Activated T-cell treated with anti-CD3 and anti-CD28 coated beads, Interleukin-2, amount 50 U/mL, for 72 hours (primary cell): ENCODE data around the gene S100A1. TPM values are rescaled to one million over a fixed set of nuclear protein-coding genes. Genes with fewer than 3 reads are reported as not detected.
A peak's percentile ranks its signal among the peaks of the same experiment; 100 is the strongest.
"Not testable (repeated sequence)": the region's sequence is repeated elsewhere in the genome, so short reads cannot be mapped to it uniquely, and the experiment has no call there.

Experiments used
- ATAC-seq, 2 donors: fragments of 150-1000 bp; cut with Tn5 transposase; replicated peaks in 1 of 2; 2 replicates each; pipeline ENCODE4 v1.10.0; 2021; ENCODE audit warnings: moderate library complexity in 2 of 2, mild to moderate bottlenecking in 1 of 2
- DNase-seq, 2 donors: peaks; one replicate each; pipeline ENCODE4 v3.0.0; 2021 to 2022; ENCODE audit warnings: mixed read lengths in 1 of 2
- H3K27ac Mint-ChIP-seq: one replicate; pipeline ENCODE4 v1.8.0; 2022; ENCODE audit warnings: mild to moderate bottlenecking, moderate library complexity, mixed read lengths
- H3K27me3 Mint-ChIP-seq: one replicate; pipeline ENCODE4 v1.8.0; 2022; ENCODE audit warnings: low read depth, mixed read lengths
- H3K36me3 Mint-ChIP-seq, 2 donors: one replicate each; pipeline ENCODE4 v1.8.0; 2022; ENCODE audit warnings: mixed read lengths in 2 of 2, mild to moderate bottlenecking in 1 of 2; ENCODE audit not compliant: insufficient read depth in 2 of 2
- H3K4me1 Mint-ChIP-seq: one replicate; pipeline ENCODE4 v1.8.0; 2022; ENCODE audit warnings: low read depth, mixed read lengths
- H3K4me3 Mint-ChIP-seq, 2 donors: one replicate each; pipeline ENCODE4 v1.8.0; 2022; ENCODE audit warnings: mild to moderate bottlenecking in 2 of 2, mixed read lengths in 2 of 2, moderate library complexity in 2 of 2
- H3K9me3 Mint-ChIP-seq, 2 donors: one replicate each; pipeline ENCODE4 v1.8.0; 2022; ENCODE audit warnings: mixed read lengths in 2 of 2
- total RNA-seq, 2 donors: library from RNA; stranded (reverse); gene quantifications; one replicate each; pipeline ENCODE4 v1.2.3, GENCODE V29; 2022

Gene S100A1
- total RNA-seq, 2 donors from 2014 or later: not detected

DNA sequence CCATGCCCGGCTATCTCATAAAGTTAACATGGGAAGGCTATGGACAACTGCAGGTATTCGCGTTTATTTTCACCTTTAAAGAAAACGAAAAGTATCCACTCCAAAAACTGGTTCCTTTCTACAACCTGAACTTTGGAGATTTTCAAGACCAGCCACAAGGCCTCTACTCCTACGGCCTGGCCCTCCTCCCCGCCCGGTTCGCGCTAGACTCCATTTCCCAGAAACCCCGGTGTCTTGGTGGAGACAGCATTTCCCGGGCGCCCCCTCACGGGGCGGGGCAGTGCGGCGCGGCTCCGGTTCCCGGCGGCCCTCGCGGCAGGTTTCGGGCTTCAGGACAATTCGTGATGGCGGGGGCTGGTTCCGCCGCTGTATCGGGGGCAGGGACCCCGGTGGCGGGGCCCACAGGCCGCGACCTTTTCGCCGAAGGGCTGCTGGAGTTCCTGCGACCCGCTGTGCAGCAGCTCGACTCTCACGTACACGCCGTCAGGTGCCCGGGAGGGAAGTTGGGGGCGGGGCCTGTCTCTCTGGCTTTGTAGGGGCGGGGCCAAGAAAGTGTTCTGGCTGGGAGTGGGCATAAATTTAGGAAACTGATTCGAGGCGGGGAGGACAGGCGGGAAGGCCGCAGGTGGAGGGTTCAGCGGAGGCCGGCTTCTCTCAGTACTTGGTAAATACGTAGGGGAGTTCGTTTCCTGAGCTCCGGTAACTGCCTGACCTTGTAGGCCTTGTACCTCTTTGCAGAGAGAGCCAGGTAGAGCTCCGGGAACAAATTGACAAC, 30.4 kb downstream of the S100A1 start, which contains the start of gene SNAPIN:
Gene SNAPIN (plus strand): TSS at position 304 of the 775 bp plus-strand sequence. CDS start 41 bp downstream, at position 345.
- H3K27ac Mint-ChIP-seq: peak within 1 kb of the TSS; percentile 85
- no peaks in the 10 kb centered on the region for H3K9me3 Mint-ChIP-seq
- no peaks in the 10 kb centered on the region for H3K27me3 Mint-ChIP-seq
- ATAC-seq: peak; percentile 94
- peak; percentile 95 for DNase-seq
- H3K4me1 Mint-ChIP-seq: peaks cover 28% of the 10 kb centered on the region
- H3K36me3 Mint-ChIP-seq: peaks cover 1 to 20% of the 10 kb centered on the region in 2 donors
- H3K4me3 Mint-ChIP-seq: peak within 1 kb of the TSS; percentile 90 to 97

DNA sequence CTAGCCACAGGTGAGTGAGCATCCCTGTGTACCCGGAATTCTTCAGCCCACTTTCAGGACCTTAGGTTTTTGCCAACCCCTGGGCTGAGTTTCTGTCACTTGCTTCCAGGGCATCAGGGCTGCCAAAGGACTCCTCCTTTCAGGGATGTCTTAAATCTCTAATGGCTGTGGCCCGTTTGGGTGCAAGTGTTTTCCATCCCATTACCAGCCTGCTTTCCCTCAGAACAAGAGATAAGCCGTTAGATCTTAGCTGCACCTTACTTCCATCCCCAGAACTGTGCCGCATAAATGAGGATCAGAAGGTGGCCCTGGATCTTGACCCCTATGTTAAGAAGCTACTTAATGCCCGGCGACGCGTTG, 30.9 kb downstream of the S100A1 start:
- no peak for ATAC-seq
- peaks cover 1 to 22% of the 10 kb centered on the region in 2 donors for H3K36me3 Mint-ChIP-seq

DNA sequence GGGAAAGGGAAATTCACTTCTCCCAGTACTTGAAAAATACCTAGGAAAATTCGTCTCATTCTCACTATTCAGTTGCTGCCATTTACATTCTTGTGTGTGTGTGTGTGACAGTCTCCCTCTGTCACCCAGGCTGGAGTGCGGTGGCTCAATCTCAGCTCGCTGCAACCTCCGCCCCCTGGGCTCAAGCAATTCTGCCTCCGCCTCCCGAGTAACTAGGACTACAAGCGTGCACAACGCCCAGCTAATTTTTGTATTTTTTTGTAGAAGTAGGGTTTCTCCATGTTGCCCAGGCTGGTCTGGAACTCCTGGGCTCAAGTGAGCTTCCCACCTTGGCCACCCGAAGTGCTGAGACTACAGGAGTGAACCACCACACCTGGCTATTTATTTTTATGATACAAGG, 31.4 kb downstream of the S100A1 start:
- H3K4me1 Mint-ChIP-seq: peaks cover 28% of the 10 kb centered on the region
- peak overlapping the region; percentile 90 to 97 for H3K4me3 Mint-ChIP-seq
- peaks cover 1 to 22% of the 10 kb centered on the region in 2 donors for H3K36me3 Mint-ChIP-seq
- H3K27me3 Mint-ChIP-seq: no peaks in the 10 kb centered on the region
- H3K27ac Mint-ChIP-seq: peak overlapping the region; percentile 85
- no peaks in the 10 kb centered on the region for H3K9me3 Mint-ChIP-seq
- DNase-seq (no peak), ATAC-seq (no peak)

More for the DNA sequence above, 30.9 kb downstream of the S100A1 start:
- Mint-ChIP-seq H3K27me3 (no peaks in the 10 kb centered on the region), H3K4me1 (peaks cover 28% of the 10 kb centered on the region), H3K27ac (peak overlapping the region; percentile 85), H3K4me3 (peak overlapping the region; percentile 90 to 97), H3K9me3 (no peaks in the 10 kb centered on the region)
- no peak for DNase-seq

DNA sequence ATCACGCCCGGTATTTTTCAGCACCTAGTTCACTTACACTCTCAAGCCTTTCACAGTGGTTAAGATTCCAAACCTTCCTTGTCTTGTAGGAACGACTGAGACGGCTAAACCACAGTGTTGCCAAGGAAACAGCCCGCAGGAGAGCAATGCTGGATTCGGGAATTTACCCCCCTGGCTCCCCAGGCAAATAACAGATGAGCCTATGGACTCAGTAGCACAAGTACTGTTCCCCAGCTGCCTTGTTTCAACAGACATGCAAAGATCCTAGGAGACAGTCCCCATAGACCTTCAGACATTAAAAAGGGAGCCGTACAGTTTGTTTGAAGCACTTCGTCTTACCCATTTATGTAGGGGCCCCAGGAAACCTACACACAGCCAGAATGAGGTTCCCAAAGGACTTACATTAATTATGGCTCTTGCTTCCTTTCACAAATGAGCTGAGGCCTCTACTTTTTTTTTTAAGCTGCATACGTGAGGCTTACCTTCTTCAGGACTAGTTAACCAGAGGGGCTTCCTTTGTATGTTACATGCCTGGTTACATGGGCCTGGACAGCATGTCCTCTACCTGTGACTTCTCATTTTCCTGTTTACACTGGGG, 33.0 kb downstream of the S100A1 start:
- H3K9me3 Mint-ChIP-seq: no peaks in the 10 kb centered on the region
- no peak for ATAC-seq
- H3K36me3 Mint-ChIP-seq: peaks cover 8 to 36% of the 10 kb centered on the region in 2 donors
- peak overlapping the region; percentile 74 for H3K27ac Mint-ChIP-seq
- DNase-seq: no peak
- no peaks in the 10 kb centered on the region for H3K27me3 Mint-ChIP-seq
- H3K4me1 Mint-ChIP-seq: peaks cover 30% of the 10 kb centered on the region
- H3K4me3 Mint-ChIP-seq: peak overlapping the region in 1 of 2 donors; percentile 29

DNA sequence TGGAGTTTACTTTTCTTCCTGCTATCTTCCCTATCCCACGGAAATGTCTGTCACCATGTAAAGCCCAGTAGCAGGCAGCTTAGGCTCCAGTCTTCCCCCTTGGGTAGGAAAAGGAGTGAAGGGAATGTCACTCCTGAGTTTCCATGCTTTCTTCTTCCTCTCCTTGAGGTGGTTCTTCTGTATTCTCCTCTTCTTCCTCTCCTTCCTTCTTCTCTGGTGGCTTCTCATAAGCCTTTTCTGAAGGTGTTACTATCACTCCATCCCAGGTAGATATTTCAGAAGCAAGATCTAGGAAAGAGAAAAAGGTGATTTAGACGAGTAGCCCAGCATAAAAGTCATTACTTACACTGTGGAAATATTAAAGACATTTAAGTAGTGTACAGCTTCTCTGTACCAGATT, 34.0 kb downstream of the S100A1 start:
- Mint-ChIP-seq H3K9me3 (no peaks in the 10 kb centered on the region), H3K27ac (no peak overlapping the region), H3K4me1 (peaks cover 34% of the 10 kb centered on the region), H3K4me3 (no peak overlapping the region), H3K27me3 (no peaks in the 10 kb centered on the region), H3K36me3 (peaks cover 8 to 42% of the 10 kb centered on the region in 2 donors)
- ATAC-seq: no peak
- DNase-seq: no peak

DNA sequence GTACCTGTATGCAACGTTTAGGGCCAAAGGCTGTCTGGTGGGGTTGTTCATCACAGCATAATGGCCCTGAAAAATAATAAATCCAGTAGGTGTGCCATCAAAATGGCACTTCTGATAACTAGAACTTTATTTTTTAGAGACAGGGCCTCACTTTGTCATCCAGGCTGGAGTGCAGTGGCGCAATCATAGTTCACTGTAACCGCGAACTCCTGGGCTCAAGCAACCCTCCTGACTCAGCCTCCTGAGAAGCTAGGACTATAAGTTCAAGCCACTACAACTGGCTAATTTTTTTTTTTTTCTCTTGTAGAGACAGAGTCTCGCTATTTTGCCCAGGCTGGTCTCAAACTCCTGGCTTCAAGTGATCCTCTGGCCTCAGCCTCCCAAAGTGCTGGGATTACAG, 35.0 kb downstream of the S100A1 start:
- no peak for DNase-seq
- no peak overlapping the region for H3K4me3 Mint-ChIP-seq
- ATAC-seq: no peak
- peaks cover 28% of the 10 kb centered on the region for H3K4me1 Mint-ChIP-seq
- H3K36me3 Mint-ChIP-seq: peaks cover 13 to 52% of the 10 kb centered on the region in 2 donors
- H3K9me3 Mint-ChIP-seq: no peaks in the 10 kb centered on the region
- H3K27me3 Mint-ChIP-seq: no peaks in the 10 kb centered on the region
- no peak overlapping the region for H3K27ac Mint-ChIP-seq

DNA sequence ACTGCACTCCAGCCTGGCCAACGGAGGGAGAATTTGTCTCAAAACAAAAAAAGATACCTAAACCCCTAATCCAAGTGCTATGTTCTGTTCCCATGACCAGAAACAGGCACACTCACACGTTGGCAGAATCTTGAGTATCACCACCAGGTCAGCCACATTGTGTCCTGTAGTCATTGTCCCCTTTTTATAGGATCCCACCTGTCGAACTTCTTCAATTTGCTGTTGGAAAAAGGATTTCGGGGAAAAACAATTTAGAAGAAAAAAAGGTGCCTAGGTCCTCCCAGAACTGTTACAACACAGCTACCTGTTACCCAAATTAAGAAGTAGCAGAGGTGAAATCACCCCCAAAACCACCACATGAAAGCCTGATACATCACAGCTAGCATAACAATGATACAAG, 39.2 kb downstream of the S100A1 start:
- DNase-seq: no peak

DNA sequence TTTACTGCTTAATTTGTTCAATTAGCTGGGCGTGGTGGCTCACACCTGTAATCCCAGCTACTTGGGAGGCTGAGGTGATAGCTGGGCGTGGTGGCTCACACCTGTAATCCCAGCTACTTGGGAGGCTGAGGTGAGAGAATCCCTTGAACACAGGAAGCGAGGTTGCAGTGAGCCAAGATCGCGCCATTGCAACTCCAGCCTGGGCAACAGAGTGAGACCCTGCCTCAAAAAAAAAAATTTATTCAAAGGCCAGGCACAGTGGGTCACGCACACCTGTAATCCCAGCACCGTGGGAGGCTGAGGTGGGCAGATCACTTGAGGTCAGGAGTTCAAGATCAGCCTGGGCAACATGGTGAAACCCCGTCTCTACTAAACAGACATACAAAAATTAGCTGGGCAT, 40.4 kb downstream of the S100A1 start:
- H3K27ac Mint-ChIP-seq: peak overlapping the region; percentile 89
- H3K4me3 Mint-ChIP-seq, ATAC-seq, H3K9me3 Mint-ChIP-seq, DNase-seq, H3K27me3 Mint-ChIP-seq: not testable (repeated sequence)
- H3K4me1 Mint-ChIP-seq: peaks cover 13% of the 10 kb centered on the region
- peaks cover 24 to 52% of the 10 kb centered on the region in 2 donors for H3K36me3 Mint-ChIP-seq

More for the DNA sequence above, 39.2 kb downstream of the S100A1 start:
- peaks cover 11% of the 10 kb centered on the region for H3K4me1 Mint-ChIP-seq
- no peaks in the 10 kb centered on the region for H3K27me3 Mint-ChIP-seq
- H3K36me3 Mint-ChIP-seq: peaks cover 24 to 55% of the 10 kb centered on the region in 2 donors
- peak overlapping the region; percentile 89 for H3K27ac Mint-ChIP-seq
- H3K9me3 Mint-ChIP-seq: no peaks in the 10 kb centered on the region
- ATAC-seq: no peak
- H3K4me3 Mint-ChIP-seq: peak overlapping the region in 1 of 2 donors; percentile 64

DNA sequence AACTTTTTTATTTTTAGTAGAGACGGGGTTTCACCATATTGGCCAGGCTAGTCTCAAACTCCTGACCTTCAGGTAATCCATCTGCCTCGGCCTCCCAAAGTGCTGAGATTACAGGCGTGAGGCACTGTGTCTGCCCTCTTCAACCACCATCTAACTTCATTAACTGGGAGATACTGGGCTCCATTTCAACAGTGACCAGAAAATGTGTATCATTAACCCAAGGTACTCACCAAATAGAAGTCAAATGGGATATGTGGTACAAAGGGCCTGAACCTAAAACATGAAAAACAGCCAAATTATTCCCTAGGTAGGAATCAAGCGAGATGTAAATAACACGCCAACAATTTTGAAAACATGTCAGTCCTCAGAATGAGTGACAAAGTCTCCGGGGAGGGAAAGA, 41.4 kb downstream of the S100A1 start:
- no peaks in the 10 kb centered on the region for H3K27me3 Mint-ChIP-seq
- H3K4me1 Mint-ChIP-seq: peaks cover 13% of the 10 kb centered on the region
- peaks cover 24 to 50% of the 10 kb centered on the region in 2 donors for H3K36me3 Mint-ChIP-seq
- DNase-seq: no peak
- H3K27ac Mint-ChIP-seq: peak overlapping the region; percentile 86
- ATAC-seq: no peak
- no peaks in the 10 kb centered on the region for H3K9me3 Mint-ChIP-seq
- H3K4me3 Mint-ChIP-seq: no peak overlapping the region

DNA sequence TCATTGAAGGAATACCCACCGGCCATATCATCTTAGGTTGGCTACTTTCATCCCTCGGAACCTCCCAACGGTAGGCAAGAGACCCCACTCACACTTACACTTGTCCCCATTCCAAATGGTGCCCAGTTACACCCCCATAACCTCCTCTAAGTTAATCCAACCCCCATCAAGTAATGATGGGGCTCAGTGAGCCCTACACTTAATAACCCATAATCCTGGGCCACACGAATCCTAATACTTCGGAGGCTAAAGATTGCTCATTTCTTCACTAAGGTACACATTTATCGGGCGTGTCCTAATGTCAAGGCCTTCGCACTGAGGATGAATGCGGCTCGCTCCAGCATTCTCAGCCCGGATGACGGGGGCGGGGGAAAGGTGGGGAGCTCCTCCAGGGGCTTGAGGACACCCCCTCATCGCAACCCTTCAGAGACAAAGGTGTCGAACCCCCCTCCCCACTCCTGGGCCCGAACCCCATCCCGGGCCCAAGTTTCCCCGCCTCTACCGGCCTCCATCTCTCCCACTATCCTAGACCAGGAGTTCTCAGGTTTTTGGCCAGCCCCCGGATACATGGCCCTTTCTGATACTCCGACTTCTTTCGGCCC, 42.1 kb downstream of the S100A1 start:
- ATAC-seq: no peak
- Mint-ChIP-seq H3K27ac (peak overlapping the region; percentile 86), H3K4me3 (no peak overlapping the region), H3K4me1 (peaks cover 13% of the 10 kb centered on the region), H3K9me3 (no peaks in the 10 kb centered on the region), H3K27me3 (no peaks in the 10 kb centered on the region), H3K36me3 (peaks cover 21 to 44% of the 10 kb centered on the region in 2 donors)
- peak; percentile 28 to 32 for DNase-seq

DNA sequence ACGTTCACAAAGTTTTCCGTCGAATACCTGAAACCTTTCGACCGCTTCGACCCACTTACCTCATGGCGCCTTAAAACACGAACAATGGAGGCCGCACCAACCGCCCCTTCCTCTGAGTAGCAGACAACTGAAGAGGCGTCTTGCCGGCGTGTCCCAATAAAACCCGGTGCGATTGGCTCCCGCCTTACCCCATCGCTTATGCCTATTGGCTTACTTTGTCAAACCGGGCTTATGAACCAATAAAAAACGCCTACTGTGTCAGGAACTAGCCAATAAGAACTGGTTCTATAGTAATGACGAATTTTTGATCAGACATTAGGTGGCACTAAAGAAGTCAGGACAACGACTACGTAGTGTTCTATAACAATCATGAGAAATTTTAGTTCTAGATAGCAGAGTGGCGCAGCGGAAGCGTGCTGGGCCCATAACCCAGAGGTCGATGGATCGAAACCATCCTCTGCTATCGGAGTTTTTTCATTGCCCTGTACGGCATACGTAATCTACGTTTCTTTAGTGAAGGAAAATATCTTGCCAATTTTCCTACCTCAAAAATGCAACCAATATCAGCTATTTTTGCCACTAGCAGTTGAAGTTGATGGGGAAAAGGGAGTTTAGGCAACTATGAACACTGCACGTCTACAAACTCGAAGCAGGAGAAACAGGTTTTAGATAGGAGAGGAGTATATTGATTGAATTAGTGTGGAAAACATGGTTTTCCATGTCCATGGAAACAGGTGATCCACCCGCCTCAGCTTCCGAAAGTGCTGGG, 42.8 kb downstream of the S100A1 start, which contains the start of gene ILF2:
Gene ILF2 (minus strand): TSS at position 135 of the 769 bp plus-strand sequence. CDS start 71 bp downstream, at position 64.
- DNase-seq (peak; percentile 94 to 97), ATAC-seq (peak; percentile 91 to 94)
- Mint-ChIP-seq H3K36me3 (peaks cover 19 to 37% of the 10 kb centered on the region in 2 donors), H3K27ac (peak within 1 kb of the TSS; percentile 86), H3K4me1 (peaks cover 12% of the 10 kb centered on the region), H3K9me3 (no peaks in the 10 kb centered on the region), H3K4me3 (no peak within 1 kb of the TSS), H3K27me3 (no peaks in the 10 kb centered on the region)

DNA sequence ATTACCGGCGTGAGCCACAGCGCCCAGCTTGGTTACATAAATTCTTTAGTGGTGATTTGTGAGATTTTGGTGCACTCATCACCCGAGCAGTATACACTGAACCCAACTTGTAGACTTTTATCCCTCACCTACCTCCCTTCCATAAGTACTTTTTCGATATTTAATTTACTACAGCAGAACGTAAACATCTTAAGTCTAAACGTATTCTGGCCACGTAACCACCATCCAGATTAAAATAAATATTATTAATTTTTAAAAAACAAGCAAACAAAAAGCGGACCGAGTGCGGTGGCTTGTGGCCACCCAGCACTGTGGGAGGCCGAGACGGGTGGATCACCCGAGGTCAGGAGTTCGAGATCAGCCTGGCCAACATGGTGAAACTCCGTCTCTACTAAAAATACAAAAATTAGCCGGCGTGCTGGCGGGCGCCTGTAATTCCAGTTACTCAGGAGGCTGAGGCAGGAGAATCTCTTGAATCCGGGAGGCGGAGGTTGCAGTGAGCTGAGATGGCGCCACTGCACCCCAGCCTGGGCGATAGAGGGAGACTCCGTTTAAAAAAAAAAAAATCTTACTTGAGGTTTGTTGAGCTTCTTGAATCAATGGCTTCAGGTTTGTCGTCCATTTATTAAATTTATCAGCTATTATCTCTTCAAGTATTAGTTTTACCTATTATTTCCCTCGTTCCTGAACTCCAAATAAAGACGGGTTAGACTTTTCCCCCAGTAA, 43.6 kb downstream of the S100A1 start:
- H3K27ac Mint-ChIP-seq: peak overlapping the region; percentile 95

More for the DNA sequence above, 43.6 kb downstream of the S100A1 start:
- not testable (repeated sequence) for H3K27me3 Mint-ChIP-seq, H3K9me3 Mint-ChIP-seq, H3K4me3 Mint-ChIP-seq, H3K4me1 Mint-ChIP-seq
- peaks cover 17 to 34% of the 10 kb centered on the region in 2 donors for H3K36me3 Mint-ChIP-seq
- DNase-seq (peak; percentile 60), ATAC-seq (peak; percentile 43 to 50)
